ENCODE data around the gene MLLT3. TPM values are rescaled to one million over a fixed set of nuclear protein-coding genes. Genes with fewer than 3 reads are reported as not detected.
A peak's percentile ranks its signal among the peaks of the same experiment; 100 is the strongest.

Gene MLLT3
- total RNA-seq, 2 donors from 2014 or later, result 40.0 to 47.5 TPM

DNA sequence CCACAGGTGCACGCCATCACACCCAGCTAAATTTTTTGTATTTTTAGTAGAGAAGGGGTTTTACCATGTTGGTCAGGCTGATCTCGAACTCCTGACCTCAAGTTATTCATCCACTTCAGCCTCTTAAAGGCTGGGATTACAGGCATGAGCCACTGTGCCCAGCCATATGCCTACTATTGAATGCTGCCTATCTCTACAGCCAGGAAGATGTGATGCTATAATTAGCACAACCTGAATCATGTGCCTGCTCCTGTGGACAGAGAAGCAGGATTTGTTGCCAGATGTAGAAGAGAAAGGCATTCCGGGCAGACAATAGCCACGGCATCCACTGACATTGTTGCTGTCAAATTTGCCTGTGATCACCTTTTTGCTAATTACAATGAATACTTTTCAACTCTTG is 24.4 kb upstream of the MLLT3 start:
- peaks cover 18% of the 10 kb centered on the region for H3K27me3 Mint-ChIP-seq (ENCODE audit: low read depth)
- H3K27ac Mint-ChIP-seq, result no peak overlapping the region
- H3K4me1 Mint-ChIP-seq (ENCODE audit: low read depth), result peaks cover 5% of the 10 kb centered on the region
- H3K36me3 Mint-ChIP-seq (ENCODE audit: insufficient read depth in 2 of 2), result no peaks in the 10 kb centered on the region
- no peaks in the 10 kb centered on the region for H3K9me3 Mint-ChIP-seq
- ATAC-seq (replicated peaks in 1 of 2), result no peak
- no peak for DNase-seq
- H3K4me3 Mint-ChIP-seq, result no peak overlapping the region

- H3K27ac Mint-ChIP-seq, result no peak overlapping the region
- DNase-seq, result no peak
- H3K4me1 Mint-ChIP-seq (ENCODE audit: low read depth), result peaks cover 19% of the 10 kb centered on the region
- H3K4me3 Mint-ChIP-seq, result no peak overlapping the region
- peaks cover 25% of the 10 kb centered on the region for H3K27me3 Mint-ChIP-seq (ENCODE audit: low read depth)
- ATAC-seq (replicated peaks in 1 of 2), result no peak
- H3K9me3 Mint-ChIP-seq, result no peaks in the 10 kb centered on the region
- H3K36me3 Mint-ChIP-seq (ENCODE audit: insufficient read depth in 2 of 2), result no peaks in the 10 kb centered on the region
Observed at GRCh38 chr9:20643660-20644059, 21.4 kb upstream of the MLLT3 start.

GRCh38 chr9:20642045-20642444 is 19.7 kb upstream of the MLLT3 start:
- DNase-seq (no peak), ATAC-seq (replicated peaks in 1 of 2) (no peak)
- Mint-ChIP-seq H3K9me3 (no peaks in the 10 kb centered on the region), H3K27ac (no peak overlapping the region), H3K4me3 (no peak overlapping the region), H3K36me3 (ENCODE audit: insufficient read depth in 2 of 2) (no peaks in the 10 kb centered on the region), H3K4me1 (ENCODE audit: low read depth) (peaks cover 19% of the 10 kb centered on the region), H3K27me3 (ENCODE audit: low read depth) (peaks cover 34% of the 10 kb centered on the region)

GRCh38 chr9:20640331-20641187 is 18.3 kb upstream of the MLLT3 start:
- Mint-ChIP-seq H3K9me3 (no peaks in the 10 kb centered on the region), H3K27me3 (ENCODE audit: low read depth) (peaks cover 39% of the 10 kb centered on the region), H3K4me3 (peak overlapping the region; percentile 55 to 72), H3K36me3 (ENCODE audit: insufficient read depth in 2 of 2) (no peaks in the 10 kb centered on the region), H3K27ac (peak overlapping the region; percentile 0), H3K4me1 (ENCODE audit: low read depth) (peaks cover 19% of the 10 kb centered on the region)
- DNase-seq (peak; percentile 72 to 78), ATAC-seq (replicated peaks in 1 of 2) (peak; percentile 90)

DNA sequence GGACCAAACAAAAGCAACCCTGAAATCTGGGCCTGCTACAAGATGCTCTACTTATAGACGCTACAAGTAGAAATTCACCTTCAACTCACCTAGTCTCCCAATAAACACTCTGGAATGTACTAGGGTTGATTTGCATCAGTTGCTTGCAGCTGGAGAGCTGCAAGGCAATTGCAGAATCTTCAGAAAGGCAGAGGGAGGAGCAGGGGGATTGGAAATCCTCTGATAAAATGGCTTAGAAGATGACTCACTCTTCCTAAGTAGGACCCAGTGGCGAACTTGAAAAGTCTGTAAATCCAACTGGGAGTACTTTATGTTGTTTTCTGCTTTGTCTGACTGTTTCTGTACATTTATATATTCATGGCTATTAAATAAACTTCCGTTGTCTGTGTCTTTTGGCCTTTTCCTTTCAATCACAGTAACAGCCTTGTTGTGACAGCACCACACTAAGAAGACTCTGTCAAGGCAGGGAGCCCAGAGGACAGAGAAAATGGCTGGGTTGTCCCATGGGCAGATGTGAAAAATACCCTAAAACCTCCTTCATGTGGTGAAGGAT is 14.7 kb upstream of the MLLT3 start:
- Mint-ChIP-seq H3K4me3 (no peak overlapping the region), H3K27me3 (ENCODE audit: low read depth) (peaks cover 22% of the 10 kb centered on the region), H3K9me3 (no peaks in the 10 kb centered on the region), H3K4me1 (ENCODE audit: low read depth) (peaks cover 15% of the 10 kb centered on the region), H3K36me3 (ENCODE audit: insufficient read depth in 2 of 2) (no peaks in the 10 kb centered on the region), H3K27ac (no peak overlapping the region)
- ATAC-seq (replicated peaks in 1 of 2) (no peak), DNase-seq (no peak)

- Mint-ChIP-seq H3K36me3 (ENCODE audit: insufficient read depth in 2 of 2) (no peaks in the 10 kb centered on the region), H3K27me3 (ENCODE audit: low read depth) (peaks cover 26% of the 10 kb centered on the region), H3K4me1 (ENCODE audit: low read depth) (peaks cover 1% of the 10 kb centered on the region), H3K27ac (no peak overlapping the region), H3K4me3 (no peak overlapping the region), H3K9me3 (no peaks in the 10 kb centered on the region)
- no peak for ATAC-seq (replicated peaks in 1 of 2)
- no peak for DNase-seq
Observed at GRCh38 chr9:20634895-20635294, 12.6 kb upstream of the MLLT3 start.

DNA sequence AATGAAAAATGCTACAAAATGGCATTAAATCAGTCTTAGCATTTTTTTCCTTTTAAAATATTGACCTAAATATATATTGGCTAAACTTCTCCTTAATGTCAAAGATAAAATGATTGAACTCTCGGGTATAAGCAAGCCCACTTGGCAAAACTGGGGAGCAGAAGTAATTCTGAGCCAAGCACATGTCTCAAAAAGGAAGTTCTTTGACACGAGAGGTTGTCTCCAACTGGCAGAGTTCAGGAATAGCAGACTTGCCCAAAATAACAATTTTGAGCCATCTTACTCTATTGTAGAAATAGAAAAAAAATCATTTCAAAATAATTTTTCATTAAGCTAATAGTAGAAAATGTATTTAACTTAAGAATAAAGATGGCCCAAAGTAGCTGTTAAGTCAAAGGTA is 10.4 kb upstream of the MLLT3 start:
- H3K36me3 Mint-ChIP-seq (ENCODE audit: insufficient read depth in 2 of 2), result no peaks in the 10 kb centered on the region
- H3K4me3 Mint-ChIP-seq, result no peak overlapping the region
- ATAC-seq (replicated peaks in 1 of 2) (no peak), DNase-seq (no peak)
- no peaks in the 10 kb centered on the region for H3K4me1 Mint-ChIP-seq (ENCODE audit: low read depth)
- no peak overlapping the region for H3K27ac Mint-ChIP-seq
- no peaks in the 10 kb centered on the region for H3K9me3 Mint-ChIP-seq
- peaks cover 19% of the 10 kb centered on the region for H3K27me3 Mint-ChIP-seq (ENCODE audit: low read depth)

- H3K4me3 Mint-ChIP-seq, result no peak overlapping the region
- peaks cover 12% of the 10 kb centered on the region for H3K27me3 Mint-ChIP-seq (ENCODE audit: low read depth)
- no peak for ATAC-seq (replicated peaks in 1 of 2)
- no peaks in the 10 kb centered on the region for H3K36me3 Mint-ChIP-seq (ENCODE audit: insufficient read depth in 2 of 2)
- H3K27ac Mint-ChIP-seq, result no peak overlapping the region
- no peaks in the 10 kb centered on the region for H3K9me3 Mint-ChIP-seq
- H3K4me1 Mint-ChIP-seq (ENCODE audit: low read depth), result no peaks in the 10 kb centered on the region
- no peak for DNase-seq
Observed at GRCh38 chr9:20630241-20630943, 8.1 kb upstream of the MLLT3 start.

DNA sequence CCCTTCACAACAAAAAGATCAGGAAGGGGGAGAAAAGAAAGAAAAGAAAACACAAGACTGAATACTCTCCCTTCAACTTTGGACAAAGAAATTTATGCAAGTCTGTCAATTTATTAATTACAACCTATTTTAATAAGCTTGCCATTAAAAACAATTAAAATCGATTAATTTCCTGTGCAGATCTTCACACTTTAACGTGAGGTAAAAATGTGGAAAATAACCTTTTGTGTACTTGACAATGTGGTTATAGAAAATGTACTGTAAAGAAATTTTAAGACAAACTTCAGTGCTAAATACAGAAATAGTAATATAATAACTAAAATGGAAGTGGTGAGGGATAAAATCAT is 2.7 kb upstream of the MLLT3 start:
- DNase-seq (no peak), ATAC-seq (replicated peaks in 1 of 2) (no peak)
- no peaks in the 10 kb centered on the region for H3K9me3 Mint-ChIP-seq
- peaks cover 23% of the 10 kb centered on the region for H3K4me1 Mint-ChIP-seq (ENCODE audit: low read depth)
- H3K27ac Mint-ChIP-seq, result no peak overlapping the region
- peak overlapping the region; percentile 97 for H3K4me3 Mint-ChIP-seq
- no peaks in the 10 kb centered on the region for H3K27me3 Mint-ChIP-seq (ENCODE audit: low read depth)
- peaks cover 5 to 13% of the 10 kb centered on the region in 2 donors for H3K36me3 Mint-ChIP-seq (ENCODE audit: insufficient read depth in 2 of 2)

GRCh38 chr9:20624201-20625002 is 2.1 kb upstream of the MLLT3 start:
- H3K27me3 Mint-ChIP-seq (ENCODE audit: low read depth), result no peaks in the 10 kb centered on the region
- ATAC-seq (replicated peaks in 1 of 2) (no peak), DNase-seq (peak; percentile 45 to 51)
- H3K9me3 Mint-ChIP-seq, result no peaks in the 10 kb centered on the region
- peaks cover 7 to 17% of the 10 kb centered on the region in 2 donors for H3K36me3 Mint-ChIP-seq (ENCODE audit: insufficient read depth in 2 of 2)
- peak overlapping the region; percentile 80 for H3K27ac Mint-ChIP-seq
- H3K4me1 Mint-ChIP-seq (ENCODE audit: low read depth), result peaks cover 29% of the 10 kb centered on the region
- peak overlapping the region; percentile 97 for H3K4me3 Mint-ChIP-seq

DNA sequence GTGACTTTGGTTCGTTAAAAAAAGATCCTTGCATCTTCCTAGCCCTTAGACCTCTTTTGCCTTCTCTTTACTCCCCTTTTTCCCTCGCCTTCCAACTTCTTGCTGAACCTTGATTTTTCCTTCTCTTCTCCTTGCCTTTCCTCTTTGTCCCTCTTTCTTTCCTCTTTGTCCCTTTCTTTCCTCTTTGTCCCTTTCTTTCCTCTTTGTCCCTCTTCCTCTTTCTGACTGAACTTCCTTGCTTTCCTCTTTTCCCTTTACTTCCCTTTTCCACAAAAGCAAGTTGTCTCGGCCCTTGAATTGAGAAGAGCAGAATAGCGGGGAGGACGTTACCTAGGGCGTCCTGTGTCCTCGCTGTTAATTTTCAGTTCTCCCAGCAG is 1.4 kb upstream of the MLLT3 start:
- Mint-ChIP-seq H3K9me3 (no peaks in the 10 kb centered on the region), H3K4me3 (peak overlapping the region; percentile 97), H3K4me1 (ENCODE audit: low read depth) (peaks cover 35% of the 10 kb centered on the region), H3K27ac (peak overlapping the region; percentile 80), H3K36me3 (ENCODE audit: insufficient read depth in 2 of 2) (peaks cover 7 to 17% of the 10 kb centered on the region in 2 donors), H3K27me3 (ENCODE audit: low read depth) (no peaks in the 10 kb centered on the region)
- ATAC-seq (replicated peaks in 1 of 2) (no peak), DNase-seq (peak in 1 of 2 donors; percentile 12)

- DNase-seq (peak; percentile 61 to 67), ATAC-seq (replicated peaks in 1 of 2) (peak; percentile 33 to 37)
- no peaks in the 10 kb centered on the region for H3K9me3 Mint-ChIP-seq
- H3K36me3 Mint-ChIP-seq (ENCODE audit: insufficient read depth in 2 of 2), result peaks cover 7 to 17% of the 10 kb centered on the region in 2 donors
- H3K4me3 Mint-ChIP-seq, result peak overlapping the region; percentile 97
- H3K27ac Mint-ChIP-seq, result peak overlapping the region; percentile 80
- H3K27me3 Mint-ChIP-seq (ENCODE audit: low read depth), result no peaks in the 10 kb centered on the region
- H3K4me1 Mint-ChIP-seq (ENCODE audit: low read depth), result peaks cover 41% of the 10 kb centered on the region
Observed at GRCh38 chr9:20623021-20623747, 885 bp upstream of the MLLT3 start.
